Heart left ventricle (tissue), 16 donors: ENCODE measurements around the gene TAT. TPM values are rescaled to one million over a fixed set of nuclear protein-coding genes. Genes with fewer than 3 reads are reported as not detected.
"Not testable (repeated sequence)": the region's sequence is repeated elsewhere in the genome, so short reads cannot be mapped to it uniquely, and the experiment has no call there.

ENCODE experiments used
- ATAC-seq, 4 donors: fragments of 200-7000 bp; cut with Tn5 transposase; one replicate each; pipeline ENCODE4 v1.9.1; 2020 to 2022; ENCODE audit warnings: moderate library complexity in 4 of 4, mild to moderate bottlenecking in 3 of 4, moderate number of reproducible peaks in 1 of 4
- DNase-seq, 5 donors: peaks; one replicate each; pipeline ENCODE4 v3.0.0-alpha.2; 2020
- H3K27ac ChIP-seq, 12 donors: fragments of 200-600 bp; sonication (generic) in 4 of 12; one replicate each; pipeline versions ENCODE4 v1.5.0 to v1.8.0; 2016 to 2022; ENCODE audit warnings: mild to moderate bottlenecking in 2 of 12
- H3K27me3 ChIP-seq, 9 donors: fragments of 200-600 bp; sonication (generic) in 2 of 9; one replicate each; pipeline versions ENCODE4 v1.5.1 to v1.8.0; 2016 to 2022; ENCODE audit warnings: mild to moderate bottlenecking in 3 of 9
- H3K36me3 ChIP-seq, 9 donors: fragments of 200-600 bp; sonication (generic) in 2 of 9; one replicate each; pipeline versions ENCODE4 v1.5.0 to v1.8.0; 2018 to 2022; ENCODE audit warnings: mild to moderate bottlenecking in 2 of 9
- H3K4me1 ChIP-seq, 12 donors: fragments of 200-600 bp; sonication (generic) in 4 of 12; one replicate each; pipeline versions ENCODE4 v1.5.0 to v1.8.0; 2016 to 2022; ENCODE audit warnings: mild to moderate bottlenecking in 3 of 12
- H3K4me3 ChIP-seq, 12 donors: fragments of 200-600 bp; sonication (generic) in 4 of 12; one replicate each; pipeline versions ENCODE4 v1.5.0 to v1.8.0; 2017 to 2022; ENCODE audit warnings: mild to moderate bottlenecking in 9 of 12, moderate library complexity in 4 of 12
- H3K9me3 ChIP-seq, 12 donors: fragments of 200-600 bp; sonication (generic) in 4 of 12; one replicate each; pipeline versions ENCODE4 v1.5.0 to v1.8.0; 2016 to 2022; ENCODE audit warnings: mild to moderate bottlenecking in 1 of 12
- CTCF ChIP-seq, 12 donors: fragments of 200-600 bp; sonication (generic) in 4 of 12; IDR thresholded peaks; one replicate each; pipeline versions ENCODE4 v1.5.0 to v1.8.0; 2018 to 2022; ENCODE audit warnings: antibody characterized with exemption in 12 of 12, mild to moderate bottlenecking in 5 of 12
- POLR2A ChIP-seq, 2 donors: fragments of 450-650 bp; IDR thresholded peaks; one replicate each; pipeline ENCODE4 v1.6.1; 2017; ENCODE audit warnings: antibody characterized with exemption in 2 of 2, mild to moderate bottlenecking in 2 of 2, moderate library complexity in 2 of 2
- WGBS, 4 donors: extraction: QIAGEN DNeasy Blood & Tissue Kit in 2 of 4; methylation state at CpG; one replicate each; pipeline versions ENCODE4 v1.1.5 to v1.1.7; 2013 to 2018; 5-methylcytosine and 5-hydroxymethylcytosine counted together
- intact Hi-C, 10 donors: fragments of 100-400 bp; cut with DNase I; formaldehyde crosslinking; loops; one replicate each; pipeline versions ENCODE4 v1.11.1 to v1.14.2; 2022
- polyA plus RNA-seq, 2 donors: library from polyadenylated mRNA; stranded (reverse); fragments of 200-250 nt; gene quantifications; one replicate each; pipeline ENCODE4 v1.2.3, GENCODE V29; 2013
- total RNA-seq, 9 donors: library from RNA; depleted of rRNA in 2 of 9; stranded (reverse); fragments of >200 nt in 2 of 9; fragmentation: NEBNext Ultra II Directional in 3 of 9; extraction: Animal tissue kit (Norgen Biotek cat#: 25700) in 3 of 9; gene quantifications; one replicate each; pipeline versions ENCODE4 v1.1.0 to v1.2.4, GENCODE V29; 2016 to 2023
- donor health status: ischemic (EF 13 %, LVEDD 7.1; RV severe dilation, severe dysfunction).
- donor health status: healthy with polysubstance abuse.
- donor health status: DM: no; HTN: yes; CAD: no.
- donor health status: DM: no; HTN: no; CAD: no.
- donor health status: ischemic (EF 25% LVEDD 6.9; RV normal size, moderate dysfunction).
- donor health status: ischemic (EF 25% LVEDD 5.7; RV mildly dilated, moderate dysfunction).
- donor health status: healthy.
- donor health status: DM: yes; HTN: yes; CAD: no.
- donor health status: ischemic (EF 35%, LVEDD 5.7; RV mildly dilated, moderate dysfunction).
- donor health status: nonischemic (EF 11% LVEDD 7.7; RV severe dilation, severe dysfunction).
- donor health status: DM: yes; HTN: yes; CAD: no.
- donor health status: PGD.
- donor health status: ischemic (EF 29% LVEDD 5.4; RV normal size, mild dysfunction).
- donor health status: nonischemic (EF 23%, LVEDD 6.1; RV moderate dilation, normal function).

The TAT gene
- total and polyA plus RNA-seq, 11 donors = 0.05 to 0.50 TPM; not detected in 9

- intact Hi-C loops = no loop called here
- Histone ChIP-seq H3K36me3 (no peaks in the 10 kb centered on the region), H3K4me1 (peaks cover 0 to 14% (median 2%) of the 10 kb centered on the region in 12 donors), H3K9me3 (peaks cover 0 to 22% (median 2%) of the 10 kb centered on the region in 12 donors), H3K4me3 (no peak overlapping the region), H3K27ac (no peak overlapping the region), H3K27me3 (peaks cover 0 to 3% (median 0%) of the 10 kb centered on the region in 9 donors)
- TF ChIP-seq CTCF (IDR thresholded peaks at IDR 0.05) = no peak
- TF ChIP-seq POLR2A (IDR thresholded peaks at IDR 0.05) = no peak
- ATAC-seq (no peak), DNase-seq (no peak)
- WGBS, 4 donors = 91 to 100% (median 100%) methylated on average over 1 of the region's 1 CpG
Measured at GRCh38 chr16:71562552-71562951, 14.3 kb downstream of the TAT start.

- WGBS, 4 donors = 72 to 87% (median 84%) methylated on average over 8 of the region's 8 CpGs
- peaks cover 0 to 14% (median 2%) of the 10 kb centered on the region in 12 donors for H3K4me1 ChIP-seq
- H3K27ac ChIP-seq, intact Hi-C loops, H3K4me3 ChIP-seq, DNase-seq, ATAC-seq, H3K27me3 ChIP-seq, H3K36me3 ChIP-seq: not testable (repeated sequence)
- H3K9me3 ChIP-seq = peaks cover 0 to 22% (median 2%) of the 10 kb centered on the region in 12 donors
Measured at GRCh38 chr16:71561886-71562285, 15.0 kb downstream of the TAT start.

GRCh38 chr16:71559855-71560254, 17.0 kb downstream of the TAT start:
- TF ChIP-seq CTCF (IDR thresholded peaks at IDR 0.05) (no peak), POLR2A (IDR thresholded peaks at IDR 0.05) (no peak)
- Histone ChIP-seq H3K9me3 (peaks cover 0 to 22% (median 2%) of the 10 kb centered on the region in 12 donors), H3K4me1 (peaks cover 0 to 7% (median 2%) of the 10 kb centered on the region in 12 donors), H3K27ac (no peak overlapping the region), H3K4me3 (no peak overlapping the region), H3K27me3 (peaks cover 0 to 3% (median 0%) of the 10 kb centered on the region in 9 donors), H3K36me3 (no peaks in the 10 kb centered on the region)
- no peak for ATAC-seq
- no peak for DNase-seq
- intact Hi-C loops = no loop called here

GRCh38 chr16:71557954-71558582, 18.8 kb downstream of the TAT start:
- intact Hi-C loops = no loop called here

More at GRCh38 chr16:71557954-71558582, 18.8 kb downstream of the TAT start:
- no peak for DNase-seq
- no peaks in the 10 kb centered on the region for H3K36me3 ChIP-seq
- TF ChIP-seq CTCF (IDR thresholded peaks at IDR 0.05) (no peak), POLR2A (IDR thresholded peaks at IDR 0.05) (no peak)
- peaks cover 0 to 22% (median 2%) of the 10 kb centered on the region in 12 donors for H3K9me3 ChIP-seq
- WGBS, 4 donors = 56 to 65% (median 63%) methylated on average over 3 of the region's 3 CpGs
- peaks cover 0 to 3% (median 0%) of the 10 kb centered on the region in 9 donors for H3K27me3 ChIP-seq
- H3K4me3 ChIP-seq = no peak overlapping the region
- H3K27ac ChIP-seq = no peak overlapping the region
- H3K4me1 ChIP-seq = no peaks in the 10 kb centered on the region
- ATAC-seq = no peak
